Lung (tissue), 12 donors: ENCODE results near the gene LEMD3. TPM values are rescaled to one million over a fixed set of nuclear protein-coding genes. Genes with fewer than 3 reads are reported as not detected.

ENCODE experiments used
- ATAC-seq: fragments of 200-7000 bp; cut with Tn5 transposase; one replicate; pipeline ENCODE4 v1.9.1; 2020; ENCODE audit warnings: moderate number of reproducible peaks; ENCODE audit not compliant: insufficient read depth, low FRiP score
- DNase-seq, 3 donors: peaks; one replicate each; pipeline ENCODE4 v3.0.0-alpha.2; 2013 to 2017
- H3K27ac ChIP-seq, 2 donors: one replicate each; pipeline ENCODE4 v1.5.1; 2013; ENCODE audit warnings: mild to moderate bottlenecking in 2 of 2, moderate library complexity in 2 of 2, control low read depth in 1 of 2, inconsistent platforms in 1 of 2, low read depth in 1 of 2, low read length in 1 of 2
- H3K27me3 ChIP-seq, 3 donors: one replicate each; pipeline ENCODE4 v1.5.1; 2013; ENCODE audit warnings: low read length in 2 of 3; ENCODE audit not compliant: control insufficient read depth in 3 of 3, insufficient read depth in 3 of 3
- H3K36me3 ChIP-seq, 4 donors: one replicate each; pipeline ENCODE4 v1.5.1; 2013; ENCODE audit warnings: low read length in 4 of 4, mild to moderate bottlenecking in 1 of 4, moderate library complexity in 1 of 4; ENCODE audit not compliant: control insufficient read depth in 4 of 4, insufficient read depth in 4 of 4
- H3K4me1 ChIP-seq, 5 donors: one replicate each; pipeline ENCODE4 v1.5.1; 2013; ENCODE audit warnings: low read length in 5 of 5, mild to moderate bottlenecking in 2 of 5, moderate library complexity in 1 of 5; ENCODE audit not compliant: control insufficient read depth in 5 of 5, insufficient read depth in 5 of 5
- H3K4me3 ChIP-seq: one replicate; pipeline ENCODE4 v1.5.1; 2013; ENCODE audit warnings: mild to moderate bottlenecking, control low read depth, moderate library complexity
- H3K9ac ChIP-seq, 2 donors: one replicate each; pipeline ENCODE4 v1.5.1; 2013; ENCODE audit warnings: low read length in 2 of 2, control low read depth in 1 of 2; ENCODE audit not compliant: insufficient read depth in 1 of 2
- H3K9me3 ChIP-seq, 4 donors: one replicate each; pipeline ENCODE4 v1.5.1; 2013; ENCODE audit warnings: low read length in 3 of 4, mild to moderate bottlenecking in 1 of 4, moderate library complexity in 1 of 4; ENCODE audit not compliant: control insufficient read depth in 4 of 4, insufficient read depth in 3 of 4
- CTCF ChIP-seq: IDR thresholded peaks from 2 replicates; pipeline ENCODE4 v1.5.1; 2012; ENCODE audit warnings: mild to moderate bottlenecking; ENCODE audit errors: control extremely low read depth, extremely low read depth
- WGBS, 2 donors: extraction: QIAGEN DNeasy Blood & Tissue Kit; methylation state at CpG; one replicate each; pipeline ENCODE4 v1.1.7; 2013; 5-methylcytosine and 5-hydroxymethylcytosine counted together
- polyA plus RNA-seq, 2 donors: library from polyadenylated mRNA; stranded (reverse); fragments of 200-250 nt; gene quantifications; one replicate each; pipeline ENCODE4 v1.2.1, GENCODE V29; 2013
- total RNA-seq, 2 donors: library from RNA; depleted of rRNA in 1 of 2; stranded (reverse); fragments of >200 nt in 1 of 2; gene quantifications; one replicate each; pipeline ENCODE4 v1.2.1, GENCODE V29; 2014 to 2021
- donor health status: control.
- donor health status: control.
- donor health status: Bipolar disorder and iron deficiency.
- donor health status: healthy.
- donor health status: DM: yes; HTN: yes; CAD: no.

The LEMD3 gene
- total and polyA plus RNA-seq, 4 donors: 10.2 to 72.4 (median 23.0) TPM

GRCh38 chr12:65140738-65141137 is 28.6 kb upstream of the LEMD3 start:
- H3K9me3 ChIP-seq: no peaks in the 10 kb centered on the region
- DNase-seq (no peak), ATAC-seq (no peak)
- peaks cover 0 to 13% (median 11%) of the 10 kb centered on the region in 3 donors for H3K27me3 ChIP-seq
- no peaks in the 10 kb centered on the region for H3K4me1 ChIP-seq
- no peak overlapping the region for H3K4me3 ChIP-seq
- H3K27ac ChIP-seq: no peak overlapping the region
- H3K36me3 ChIP-seq: no peaks in the 10 kb centered on the region
- no peak overlapping the region for H3K9ac ChIP-seq
- WGBS, 2 donors: 89 to 100% methylated on average over 1 of the region's 1 CpG
- TF ChIP-seq CTCF: no peak

- TF ChIP-seq CTCF: no peak
- no peaks in the 10 kb centered on the region for H3K36me3 ChIP-seq
- no peaks in the 10 kb centered on the region for H3K4me1 ChIP-seq
- 89 to 91% methylated on average over 2 of the region's 2 CpGs for WGBS, 2 donors
- ATAC-seq: no peak
- H3K27me3 ChIP-seq: peaks cover 0 to 4% (median 1%) of the 10 kb centered on the region in 3 donors
- no peaks in the 10 kb centered on the region for H3K9me3 ChIP-seq
- H3K4me3 ChIP-seq: no peak overlapping the region
- no peak overlapping the region for H3K9ac ChIP-seq
- no peak overlapping the region for H3K27ac ChIP-seq
- DNase-seq: no peak
These were observed 22.0 kb upstream of the LEMD3 start for GRCh38 chr12:65147312-65147905.

GRCh38 chr12:65152012-65152411 is 17.4 kb upstream of the LEMD3 start:
- Histone ChIP-seq H3K36me3 (no peaks in the 10 kb centered on the region), H3K4me3 (no peak overlapping the region), H3K27me3 (no peaks in the 10 kb centered on the region), H3K9ac (no peak overlapping the region), H3K27ac (no peak overlapping the region), H3K4me1 (peaks cover 0 to 10% (median 0%) of the 10 kb centered on the region in 5 donors), H3K9me3 (no peaks in the 10 kb centered on the region)
- ATAC-seq (no peak), DNase-seq (no peak)
- no peak for TF ChIP-seq CTCF

GRCh38 chr12:65152596-65152995 is 16.8 kb upstream of the LEMD3 start:
- H3K9me3 ChIP-seq: no peaks in the 10 kb centered on the region
- WGBS, 2 donors: 31 to 62% methylated on average over 1 of the region's 1 CpG

More at GRCh38 chr12:65152596-65152995, 16.8 kb upstream of the LEMD3 start:
- Histone ChIP-seq H3K9ac (no peak overlapping the region), H3K4me1 (peaks cover 0 to 10% (median 0%) of the 10 kb centered on the region in 5 donors), H3K27me3 (no peaks in the 10 kb centered on the region), H3K4me3 (no peak overlapping the region), H3K27ac (no peak overlapping the region), H3K36me3 (no peaks in the 10 kb centered on the region)
- ATAC-seq (no peak), DNase-seq (peak in 2 of 3 donors; percentile 88 to 90)
- no peak for TF ChIP-seq CTCF
